Activated naive CD4-positive, alpha-beta T cell treated with anti-CD3 and anti-CD28 coated beads for 36 hours (primary cell): ENCODE results near the gene SUMO1. TPM values are rescaled to one million over a fixed set of nuclear protein-coding genes. Genes with fewer than 3 reads are reported as not detected.

Source experiments
- CTCF ChIA-PET: fragments of 350-600 bp; sonication (Branson Sonifier 250); formaldehyde crosslinking; loops from one replicate; lab custom pipeline; 2021; ENCODE audit warnings: antibody characterized with exemption; lab: Charles Lee
- DNase-seq: peaks from one replicate; pipeline ENCODE4 v3.0.0-alpha.2; 2020
- H3K27ac Mint-ChIP-seq: one replicate; pipeline ENCODE4 v1.8.0; 2021; ENCODE audit warnings: mild to moderate bottlenecking, mixed read lengths
- H3K27me3 Mint-ChIP-seq: one replicate; pipeline ENCODE4 v1.8.0; 2021; ENCODE audit warnings: low read depth, mixed read lengths
- H3K36me3 Mint-ChIP-seq: one replicate; pipeline ENCODE4 v1.8.0; 2021; ENCODE audit warnings: low read depth, mixed read lengths
- H3K4me1 Mint-ChIP-seq: one replicate; pipeline ENCODE4 v1.8.0; 2021; ENCODE audit warnings: low read depth, mixed read lengths
- H3K4me3 Mint-ChIP-seq: one replicate; pipeline ENCODE4 v1.8.0; 2021; ENCODE audit warnings: mild to moderate bottlenecking, moderate library complexity, mixed read lengths
- H3K9me3 Mint-ChIP-seq: one replicate; pipeline ENCODE4 v1.8.0; 2021; ENCODE audit warnings: mixed read lengths
- intact Hi-C: fragments of 100-400 bp; cut with micrococcal nuclease; formaldehyde crosslinking; loops from one replicate; pipeline ENCODE4 v1.15.1; 2023
- total RNA-seq, 2 experiments: library from RNA; stranded (reverse); gene quantifications; one replicate each; pipeline ENCODE4 v1.2.3, GENCODE V29; 2021

SUMO1 gene
- total RNA-seq, 2 experiments from 2014 or later = 131 to 132 TPM

DNA sequence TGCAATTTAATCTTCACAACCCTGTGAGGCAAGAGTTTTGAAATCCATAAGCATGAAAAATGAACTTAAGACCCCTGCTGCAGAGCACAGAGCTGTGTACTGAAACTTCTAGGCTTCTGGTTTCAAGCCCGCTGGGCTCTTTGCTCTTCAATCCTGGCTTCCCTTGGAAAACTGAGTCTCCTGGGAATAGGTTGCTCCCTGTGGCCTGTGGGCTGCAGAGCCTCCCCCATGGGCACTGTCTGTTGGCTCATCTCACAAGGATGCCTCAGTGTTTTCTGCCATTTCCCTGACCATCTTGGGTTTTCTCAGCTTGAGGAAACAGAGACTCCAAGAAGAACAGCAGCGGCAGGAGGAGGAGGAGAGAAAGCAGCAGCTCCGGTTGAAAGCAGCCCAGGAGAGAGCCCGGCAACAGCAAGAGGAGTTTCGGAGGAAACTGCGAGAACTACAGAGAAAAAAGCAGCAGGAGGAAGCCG, 44.5 kb downstream of the SUMO1 start:
- H3K4me3 Mint-ChIP-seq = no peak overlapping the region
- no peak for DNase-seq
- no peak overlapping the region for H3K27ac Mint-ChIP-seq
- no peaks in the 10 kb centered on the region for H3K9me3 Mint-ChIP-seq
- intact Hi-C loops = no loop called here
- H3K36me3 Mint-ChIP-seq = no peaks in the 10 kb centered on the region
- CTCF ChIA-PET = no interaction called here
- no peaks in the 10 kb centered on the region for H3K4me1 Mint-ChIP-seq
- H3K27me3 Mint-ChIP-seq = peaks cover 6% of the 10 kb centered on the region

DNA sequence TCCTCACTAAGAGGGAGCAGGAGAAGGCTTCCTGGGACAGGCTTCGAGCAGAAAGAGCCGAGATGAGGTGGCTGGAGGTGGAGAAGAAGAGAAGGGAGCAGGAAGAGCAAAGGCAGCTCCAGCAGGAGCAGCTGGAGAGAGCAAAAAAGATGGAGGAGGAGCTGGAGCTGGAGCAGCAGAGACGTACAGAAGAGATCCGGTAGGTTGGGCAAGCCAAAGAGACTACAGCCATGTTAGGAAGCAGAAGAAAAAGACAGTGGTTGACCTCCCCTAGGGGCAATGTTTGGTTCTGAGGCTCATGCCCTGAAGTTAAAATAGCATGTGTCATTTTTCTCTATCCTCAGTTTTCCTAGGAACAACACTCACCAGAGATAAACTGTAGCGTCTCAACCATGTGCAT, 45.1 kb downstream of the SUMO1 start:
- no peak overlapping the region for H3K4me3 Mint-ChIP-seq
- DNase-seq = no peak
- H3K27ac Mint-ChIP-seq = no peak overlapping the region
- intact Hi-C loops = no loop called here
- CTCF ChIA-PET = no interaction called here
- no peaks in the 10 kb centered on the region for H3K9me3 Mint-ChIP-seq
- no peaks in the 10 kb centered on the region for H3K36me3 Mint-ChIP-seq
- H3K27me3 Mint-ChIP-seq = peaks cover 6% of the 10 kb centered on the region
- no peaks in the 10 kb centered on the region for H3K4me1 Mint-ChIP-seq

DNA sequence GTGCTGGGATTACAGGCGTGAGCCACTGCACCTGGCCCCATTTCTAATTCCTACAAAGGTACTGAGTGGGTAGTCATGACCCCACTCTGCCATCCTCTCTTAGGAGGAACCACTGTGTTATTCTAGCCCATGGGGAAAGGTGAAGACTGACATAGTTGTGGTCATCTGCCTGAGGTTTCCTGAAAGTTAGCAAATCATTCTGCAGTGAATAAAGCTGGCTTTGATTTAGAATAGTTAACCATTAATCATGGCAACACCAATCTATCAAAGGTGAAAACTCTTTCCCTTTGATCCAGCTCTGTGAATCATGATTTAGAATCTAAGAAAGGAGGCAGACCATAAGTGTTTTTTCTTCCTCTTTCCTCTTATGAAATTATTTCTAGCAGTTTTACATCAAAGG, 50.8 kb downstream of the SUMO1 start:
- Mint-ChIP-seq H3K9me3 (no peaks in the 10 kb centered on the region), H3K4me3 (no peak overlapping the region), H3K27me3 (peaks cover 4% of the 10 kb centered on the region), H3K27ac (no peak overlapping the region), H3K4me1 (no peaks in the 10 kb centered on the region), H3K36me3 (no peaks in the 10 kb centered on the region)
- intact Hi-C loops = no loop called here
- CTCF ChIA-PET = interaction anchor here (0.7 kb wide), 1 partner anchor 865 kb away, joined by 3 read pairs; no protein-coding TSS in a partner anchor
- DNase-seq = no peak

DNA sequence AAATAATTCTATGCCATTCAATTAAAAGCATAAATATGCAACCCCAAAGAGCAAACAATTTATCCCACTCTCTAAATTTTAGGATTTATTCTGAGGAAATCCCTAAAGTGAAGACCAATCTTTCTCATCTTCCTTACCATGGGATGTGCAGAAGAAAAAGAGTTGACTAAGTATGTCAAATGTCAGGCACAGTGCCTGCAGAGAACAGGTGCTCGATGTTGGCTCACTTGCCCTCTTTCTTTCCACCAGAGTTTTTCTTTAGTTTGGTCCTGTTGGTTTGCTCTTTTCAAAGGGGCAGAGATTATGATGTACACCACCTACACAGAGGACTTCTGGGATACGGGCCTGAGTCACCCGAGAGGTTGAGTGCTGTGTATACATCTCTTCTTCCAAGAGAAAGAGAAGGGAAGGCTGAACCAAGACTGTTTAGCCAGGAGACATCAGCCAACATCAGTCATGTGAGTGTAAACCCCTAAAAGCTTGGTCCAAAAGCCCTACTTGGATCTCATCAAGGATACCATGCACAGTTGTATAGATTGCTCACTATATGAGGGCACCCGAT, 51.7 kb downstream of the SUMO1 start:
- DNase-seq = no peak
- Mint-ChIP-seq H3K4me1 (no peaks in the 10 kb centered on the region), H3K27me3 (peaks cover 4% of the 10 kb centered on the region), H3K4me3 (no peak overlapping the region), H3K9me3 (no peaks in the 10 kb centered on the region), H3K27ac (no peak overlapping the region), H3K36me3 (no peaks in the 10 kb centered on the region)
- intact Hi-C loops = no loop called here
- CTCF ChIA-PET = interaction anchor here (0.6 to 0.7 kb wide), 2 partner anchors 221 to 866 kb away, joined by 3 read pairs; no protein-coding TSS in a partner anchor

DNA sequence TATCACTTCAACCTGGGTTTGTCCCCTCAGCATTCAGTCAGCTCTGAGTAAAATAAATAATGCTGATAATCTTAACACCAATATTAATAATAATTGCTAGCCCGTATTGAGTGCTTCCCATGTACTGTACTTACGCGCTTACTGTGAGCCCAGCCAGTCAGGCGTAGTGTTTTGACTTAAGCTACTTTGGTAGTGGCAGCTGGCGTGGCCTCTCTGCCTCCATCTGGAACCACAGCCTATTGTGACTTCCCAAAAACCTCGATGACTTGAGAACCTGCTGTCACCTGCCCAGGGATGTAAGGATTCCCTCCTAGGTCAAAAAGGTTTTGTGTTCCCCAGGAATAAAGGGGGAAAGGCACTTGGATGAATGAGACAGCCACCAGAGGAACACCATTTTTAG, 53.2 kb downstream of the SUMO1 start:
- H3K9me3 Mint-ChIP-seq = no peaks in the 10 kb centered on the region
- CTCF ChIA-PET = interaction anchor here (0.9 kb wide), 1 partner anchor 325 kb away, joined by 3 read pairs; no protein-coding TSS in a partner anchor
- no peak overlapping the region for H3K4me3 Mint-ChIP-seq
- peaks cover 4% of the 10 kb centered on the region for H3K27me3 Mint-ChIP-seq
- DNase-seq = no peak
- intact Hi-C loops = no loop called here
- no peaks in the 10 kb centered on the region for H3K36me3 Mint-ChIP-seq
- H3K4me1 Mint-ChIP-seq = no peaks in the 10 kb centered on the region
- no peak overlapping the region for H3K27ac Mint-ChIP-seq

DNA sequence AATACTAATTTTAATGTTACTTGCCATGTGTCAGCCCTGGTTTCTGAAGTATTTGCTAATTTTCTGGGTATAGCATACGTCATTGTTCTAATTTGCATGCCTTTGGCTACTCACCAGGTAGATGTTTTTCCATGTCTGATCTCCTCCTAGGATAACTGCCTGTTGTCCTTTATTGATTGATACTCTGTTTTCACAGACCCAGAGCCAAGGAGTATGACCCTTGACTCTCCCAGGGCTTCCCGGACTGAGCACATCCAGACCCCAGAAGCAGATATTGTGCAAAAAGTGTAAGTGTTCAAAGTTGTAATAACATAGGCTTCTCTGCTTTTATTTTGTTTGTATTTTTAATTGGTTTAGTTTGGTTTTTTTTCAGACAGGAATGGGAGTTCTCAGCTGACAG, 53.8 kb downstream of the SUMO1 start:
- H3K27me3 Mint-ChIP-seq = peaks cover 4% of the 10 kb centered on the region
- CTCF ChIA-PET = interaction anchor here (0.9 to 1.4 kb wide), 2 partner anchors 324 to 325 kb away, joined by 3 to 4 read pairs; no protein-coding TSS in a partner anchor
- H3K4me3 Mint-ChIP-seq = no peak overlapping the region
- intact Hi-C loops = no loop called here
- H3K4me1 Mint-ChIP-seq = no peaks in the 10 kb centered on the region
- no peaks in the 10 kb centered on the region for H3K9me3 Mint-ChIP-seq
- H3K36me3 Mint-ChIP-seq = no peaks in the 10 kb centered on the region
- no peak overlapping the region for H3K27ac Mint-ChIP-seq
- DNase-seq = no peak

DNA sequence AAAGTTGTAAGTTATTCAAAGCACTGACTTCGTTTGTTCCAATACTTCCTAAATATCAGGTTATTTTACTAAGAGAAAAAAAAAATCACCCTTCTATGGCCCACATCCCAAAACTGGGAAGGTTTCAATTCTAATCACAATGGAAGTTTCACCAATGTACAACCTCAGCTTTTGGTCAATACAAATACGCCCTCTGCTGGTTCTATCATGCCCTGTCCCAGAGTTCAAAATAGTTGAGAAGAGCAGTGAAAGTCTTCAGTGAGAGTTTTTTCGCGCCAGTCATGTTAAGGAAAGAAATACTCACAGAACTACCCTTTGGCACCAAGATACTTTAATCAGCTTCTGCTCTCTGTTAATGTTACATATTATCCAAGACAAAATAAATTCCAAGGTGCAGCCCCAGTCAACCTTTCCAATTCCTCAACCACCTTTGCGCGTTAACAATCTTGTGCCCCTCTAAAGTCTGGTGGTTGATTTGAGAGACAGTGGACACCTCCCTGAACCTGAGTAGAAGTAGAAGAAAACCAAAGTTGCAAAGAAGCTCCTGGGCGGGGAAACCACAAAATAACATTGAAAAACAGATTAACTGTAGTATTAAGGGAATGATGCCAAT, 59.9 kb downstream of the SUMO1 start:
- no peak overlapping the region for H3K4me3 Mint-ChIP-seq
- H3K27ac Mint-ChIP-seq = no peak overlapping the region
- intact Hi-C loops = loop anchor here (1.0 to 10.0 kb wide), 9 partner anchors 74 to 994 kb away; partner anchors contain the start of gene CASP10
- no peaks in the 10 kb centered on the region for H3K36me3 Mint-ChIP-seq
- no peaks in the 10 kb centered on the region for H3K9me3 Mint-ChIP-seq
- peak; percentile 78 for DNase-seq
- H3K4me1 Mint-ChIP-seq = no peaks in the 10 kb centered on the region
- CTCF ChIA-PET = interaction anchor here (0.6 to 7.1 kb wide), 16 partner anchors 11 to 1014 kb away, joined by 3 to 57 read pairs (median 3); no protein-coding TSS in a partner anchor
- no peaks in the 10 kb centered on the region for H3K27me3 Mint-ChIP-seq

DNA sequence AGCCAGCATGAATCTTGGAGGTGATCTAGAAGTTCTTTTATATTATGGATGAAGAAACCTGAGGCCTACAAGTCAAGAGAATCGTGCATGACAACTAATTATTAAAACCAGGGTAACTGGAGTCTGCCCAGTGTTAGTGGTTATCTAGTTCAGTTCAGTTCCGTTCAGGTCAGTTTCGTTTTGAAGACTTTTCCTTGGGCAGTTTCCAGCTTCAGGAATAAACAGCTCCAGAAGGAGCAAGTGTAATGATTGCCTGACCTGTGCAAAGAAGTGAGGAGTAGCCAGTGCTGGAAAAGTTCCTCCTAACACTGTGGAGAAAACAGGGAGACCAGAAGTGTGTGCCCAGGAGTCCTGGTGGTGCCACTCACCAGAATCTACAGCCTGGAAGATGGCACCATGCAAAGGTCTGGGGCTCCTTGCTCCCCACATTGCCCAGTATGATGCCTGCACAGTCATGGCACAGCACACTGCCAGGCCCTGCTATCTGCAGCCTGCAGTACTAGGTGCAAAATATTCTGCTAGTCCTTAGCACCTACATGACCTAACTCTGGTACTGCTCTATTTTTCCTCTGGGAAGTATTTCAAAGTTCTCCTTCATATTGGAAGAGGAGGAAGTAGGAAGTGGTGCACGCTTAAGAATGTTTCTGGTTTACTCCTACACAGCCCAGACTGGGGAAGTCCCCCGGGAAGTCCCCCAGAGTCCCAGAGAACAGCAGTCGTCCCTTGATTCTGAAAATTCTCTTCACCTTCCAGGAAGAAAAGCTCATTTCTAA, 65.8 kb downstream of the SUMO1 start:
- Mint-ChIP-seq H3K4me3 (no peak overlapping the region), H3K36me3 (no peaks in the 10 kb centered on the region), H3K4me1 (peaks cover 20% of the 10 kb centered on the region), H3K9me3 (no peaks in the 10 kb centered on the region), H3K27ac (peak overlapping the region; percentile 74), H3K27me3 (peaks cover 10% of the 10 kb centered on the region)
- peak; percentile 58 for DNase-seq
- CTCF ChIA-PET = interaction anchor here (0.6 to 1.3 kb wide), 5 partner anchors 9 to 356 kb away, joined by 3 to 5 read pairs (median 4); no protein-coding TSS in a partner anchor
- intact Hi-C loops = loop anchor here (10.0 kb wide), 1 partner anchor 988 kb away; the partner anchor contains the start of gene CASP10

DNA sequence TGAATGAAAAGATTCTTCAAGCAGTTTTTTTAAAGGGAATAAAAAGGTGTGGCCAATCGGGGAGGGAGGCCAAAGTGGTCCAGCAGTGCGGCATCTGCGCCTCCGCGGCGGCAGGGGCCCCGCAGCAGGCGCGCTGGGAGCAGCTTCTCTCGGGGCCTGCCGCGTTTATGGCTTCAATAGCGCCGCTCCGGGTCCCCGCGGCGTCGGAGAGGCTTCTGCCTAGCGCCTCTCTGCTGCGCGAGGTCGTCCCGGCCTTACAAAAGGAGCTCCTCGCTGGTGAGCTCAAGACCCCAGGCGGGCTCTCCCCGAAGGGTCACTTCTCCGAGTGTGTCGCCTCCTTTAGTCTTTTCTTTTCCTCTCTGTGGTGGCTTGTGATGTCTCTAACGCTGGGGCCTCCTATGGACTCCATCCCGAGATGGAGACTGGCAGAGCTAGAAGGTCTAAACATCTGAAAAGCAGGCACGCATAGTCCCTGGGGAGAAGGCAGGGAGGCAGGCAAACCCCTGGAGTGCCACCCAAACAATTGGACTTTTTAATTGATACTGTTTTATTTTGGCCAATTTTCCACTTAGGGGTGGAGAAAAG, 67.1 kb downstream of the SUMO1 start:
- CTCF ChIA-PET = interaction anchor here (0.6 to 0.8 kb wide), 2 partner anchors 9 to 403 kb away, joined by 3 read pairs; no protein-coding TSS in a partner anchor
- intact Hi-C loops = loop anchor here (10.0 kb wide), 1 partner anchor 987 kb away; the partner anchor contains the start of gene CASP10
- Mint-ChIP-seq H3K4me1 (peaks cover 20% of the 10 kb centered on the region), H3K36me3 (no peaks in the 10 kb centered on the region), H3K4me3 (peak overlapping the region; percentile 32), H3K27me3 (peaks cover 10% of the 10 kb centered on the region), H3K27ac (no peak overlapping the region), H3K9me3 (no peaks in the 10 kb centered on the region)
- peak; percentile 30 for DNase-seq

DNA sequence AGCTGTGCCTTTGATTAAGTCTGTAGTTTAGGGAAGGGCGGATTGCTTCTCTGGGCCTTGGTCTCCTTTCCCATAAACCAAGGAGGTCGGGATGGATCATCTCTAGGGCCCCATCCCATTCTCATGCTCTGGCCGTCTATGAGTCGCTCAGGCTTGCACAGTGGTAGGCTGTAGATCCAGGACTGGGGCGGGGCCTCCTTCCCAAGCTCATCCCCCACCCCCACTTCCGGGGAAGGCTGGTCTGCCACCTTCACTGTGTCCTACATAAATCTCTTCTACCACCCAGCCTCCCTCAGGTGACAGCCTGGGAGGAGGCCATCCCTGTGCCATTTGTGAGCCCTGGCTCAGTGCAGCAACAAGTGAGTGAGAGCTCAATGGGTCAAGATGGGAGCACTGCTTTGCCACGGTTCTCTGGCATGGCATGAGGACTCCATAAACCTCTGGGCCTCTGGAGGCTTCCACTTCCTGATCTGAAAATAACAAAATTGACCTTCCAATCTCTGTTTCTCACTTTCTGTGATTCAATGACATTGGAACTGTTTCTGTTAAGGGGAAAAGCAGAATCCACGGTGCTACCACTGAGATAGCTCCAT, 68.5 kb downstream of the SUMO1 start:
- Mint-ChIP-seq H3K27me3 (peaks cover 10% of the 10 kb centered on the region), H3K9me3 (no peaks in the 10 kb centered on the region), H3K36me3 (no peaks in the 10 kb centered on the region), H3K27ac (no peak overlapping the region), H3K4me1 (peaks cover 20% of the 10 kb centered on the region), H3K4me3 (no peak overlapping the region)
- DNase-seq = no peak
- intact Hi-C loops = loop anchor here (2.0 to 10.0 kb wide), 2 partner anchors 65 to 985 kb away; partner anchors contain the start of gene CASP10
- CTCF ChIA-PET = interaction anchor here (0.6 kb wide), 1 partner anchor 11 kb away, joined by 3 read pairs; no protein-coding TSS in a partner anchor

DNA sequence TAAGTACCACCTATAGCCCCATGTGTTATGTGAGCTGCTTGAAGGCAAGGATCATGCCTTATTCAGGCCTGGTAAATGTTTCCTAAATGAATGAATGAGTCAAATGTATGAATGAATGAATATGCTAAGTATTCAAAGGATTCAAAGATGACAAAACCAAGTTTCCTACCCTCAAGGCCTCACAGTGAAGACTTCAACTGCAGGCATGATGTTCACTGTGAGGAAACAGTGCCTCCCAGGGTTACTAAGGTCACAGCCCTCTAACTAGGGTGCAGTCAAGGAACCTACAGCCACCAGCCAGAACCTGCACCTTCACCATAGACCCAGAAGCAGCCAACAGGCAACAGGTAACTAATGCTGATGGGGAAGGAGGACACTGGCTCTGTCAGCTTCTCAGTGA, 69.3 kb downstream of the SUMO1 start:
- CTCF ChIA-PET = no interaction called here
- no peaks in the 10 kb centered on the region for H3K9me3 Mint-ChIP-seq
- DNase-seq = peak; percentile 26
- H3K27ac Mint-ChIP-seq = peak overlapping the region; percentile 22
- no peaks in the 10 kb centered on the region for H3K36me3 Mint-ChIP-seq
- intact Hi-C loops = loop anchor here (2.0 kb wide), 1 partner anchor 64 kb away; no protein-coding TSS in a partner anchor
- H3K27me3 Mint-ChIP-seq = peaks cover 10% of the 10 kb centered on the region
- H3K4me3 Mint-ChIP-seq = no peak overlapping the region
- H3K4me1 Mint-ChIP-seq = peaks cover 20% of the 10 kb centered on the region
